ENCODE data around the gene WNT9A.
A peak's percentile ranks its signal among the peaks of the same experiment; 100 is the strongest.

The WNT9A gene

DNA sequence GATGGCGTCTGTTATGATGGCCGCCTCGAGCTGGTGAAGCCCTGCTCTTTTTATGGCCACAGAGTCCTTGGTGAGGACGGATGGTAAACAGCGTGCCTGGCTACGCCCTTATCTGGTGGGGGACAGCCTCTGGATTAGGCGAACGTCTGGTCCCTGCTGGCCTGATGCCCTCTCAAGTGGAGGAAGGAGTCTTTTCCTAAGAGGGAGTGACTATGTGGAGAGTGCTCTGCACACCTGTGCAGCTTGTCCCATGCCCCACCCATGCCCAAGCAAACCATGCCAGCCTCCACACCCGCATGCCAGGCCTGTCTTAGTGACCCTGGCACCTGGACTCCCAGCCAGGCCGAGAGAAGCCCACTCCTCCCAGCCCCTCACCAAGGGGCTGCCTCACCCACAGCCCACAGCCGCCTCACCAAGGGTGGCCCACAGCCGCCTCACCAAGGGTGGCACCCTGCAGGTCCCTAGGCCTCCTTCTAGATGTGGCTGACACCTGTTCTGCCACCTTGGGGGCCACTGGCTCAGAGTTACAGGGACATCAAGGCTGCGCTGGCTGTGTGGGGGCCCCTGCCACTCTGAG lies 40.2 kb downstream of the WNT9A start:
- Mint-ChIP-seq H3K4me3 (no peak overlapping the region), H3K9me3 (peaks cover 3% of the 10 kb centered on the region), H3K4me1 (no peaks in the 10 kb centered on the region), H3K27me3 (peaks cover 16% of the 10 kb centered on the region), H3K36me3 (no peaks in the 10 kb centered on the region), H3K27ac (no peak overlapping the region)
- ATAC-seq (ENCODE audit: low read depth) (no peak), DNase-seq (ENCODE audit: low spot score in 2 of 2) (no peak)

DNA sequence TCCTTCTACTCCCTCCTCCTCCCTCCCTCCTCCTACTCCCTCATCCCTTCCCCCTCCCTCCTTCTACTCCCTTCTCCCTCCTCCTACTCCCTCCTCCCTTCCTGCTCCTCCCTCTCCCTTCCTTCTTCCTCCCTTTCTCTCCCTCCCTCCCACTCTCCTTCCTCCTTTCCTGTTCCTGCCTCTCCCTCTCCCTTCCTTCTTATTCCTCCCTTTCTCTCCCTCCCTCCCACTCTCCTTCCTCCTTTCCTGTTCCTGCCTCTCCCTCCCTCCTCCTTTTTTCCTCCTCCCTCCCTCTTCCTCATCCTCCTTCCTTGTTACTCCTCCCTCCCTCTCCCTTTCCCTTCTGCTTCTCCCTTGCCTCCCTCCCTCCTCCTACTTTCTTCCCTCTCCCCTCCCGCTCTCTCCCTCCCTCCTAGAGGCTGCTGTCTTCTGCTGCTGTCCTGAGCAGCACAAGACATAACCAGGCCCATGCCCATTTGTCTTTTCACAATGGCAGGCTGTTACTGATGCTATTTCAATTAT lies 41.1 kb downstream of the WNT9A start:
- ATAC-seq (ENCODE audit: low read depth), result no peak
- H3K4me1 Mint-ChIP-seq, result no peaks in the 10 kb centered on the region
- no peak for DNase-seq (ENCODE audit: low spot score in 2 of 2)
- H3K27ac Mint-ChIP-seq, result no peak overlapping the region
- no peak overlapping the region for H3K4me3 Mint-ChIP-seq
- H3K9me3 Mint-ChIP-seq, result peaks cover 3% of the 10 kb centered on the region
- no peaks in the 10 kb centered on the region for H3K36me3 Mint-ChIP-seq
- H3K27me3 Mint-ChIP-seq, result peaks cover 15% of the 10 kb centered on the region

DNA sequence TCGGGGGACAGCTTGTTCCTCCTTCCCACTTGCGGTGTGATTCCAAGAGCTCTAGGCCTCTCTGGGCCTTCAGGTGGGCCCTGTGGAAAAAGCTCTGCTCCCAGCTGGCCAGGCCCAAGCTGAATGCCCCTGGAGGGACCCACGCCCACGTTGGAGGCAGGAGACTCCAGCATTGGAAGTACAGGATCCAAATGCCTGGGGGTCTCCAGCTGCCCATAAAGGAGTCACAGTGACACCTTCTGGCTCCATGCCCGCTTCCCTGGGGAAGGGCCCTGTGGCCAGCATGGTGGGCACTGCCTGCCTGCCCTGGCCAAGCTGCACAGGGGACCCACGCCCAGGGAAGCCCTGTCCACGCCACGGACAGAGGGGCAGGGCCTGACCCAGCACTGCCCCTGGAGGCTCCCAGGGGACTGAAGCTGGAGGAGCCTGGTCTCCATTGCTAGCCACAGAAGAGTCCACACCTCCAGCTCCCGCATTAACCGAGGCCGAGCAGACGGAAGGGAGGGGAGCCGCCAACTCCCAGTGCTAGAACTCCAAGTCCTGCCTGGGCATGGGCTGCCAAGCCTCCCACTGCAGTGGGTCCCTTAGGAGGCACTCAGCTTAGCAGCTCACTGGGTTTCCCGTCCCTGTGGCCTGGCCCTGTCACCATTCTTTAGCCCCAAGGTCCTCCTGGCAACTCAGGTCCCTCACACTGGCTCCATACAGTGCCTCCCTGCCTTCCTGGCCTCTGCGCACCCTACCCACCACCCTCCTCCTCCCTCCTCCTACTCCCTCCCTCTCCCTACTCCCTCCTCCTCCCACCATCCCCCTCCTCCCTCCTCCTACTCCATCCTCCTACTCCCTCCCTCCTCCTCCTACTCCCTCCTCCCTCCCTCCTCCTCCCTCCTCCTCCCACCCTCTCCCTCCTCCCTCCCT lies 41.9 kb downstream of the WNT9A start:
- peaks cover 17% of the 10 kb centered on the region for H3K27me3 Mint-ChIP-seq
- no peak overlapping the region for H3K27ac Mint-ChIP-seq
- no peak overlapping the region for H3K4me3 Mint-ChIP-seq
- no peak for DNase-seq (ENCODE audit: low spot score in 2 of 2)
- H3K4me1 Mint-ChIP-seq, result no peaks in the 10 kb centered on the region
- ATAC-seq (ENCODE audit: low read depth), result no peak
- peaks cover 3% of the 10 kb centered on the region for H3K9me3 Mint-ChIP-seq
- no peaks in the 10 kb centered on the region for H3K36me3 Mint-ChIP-seq

DNA sequence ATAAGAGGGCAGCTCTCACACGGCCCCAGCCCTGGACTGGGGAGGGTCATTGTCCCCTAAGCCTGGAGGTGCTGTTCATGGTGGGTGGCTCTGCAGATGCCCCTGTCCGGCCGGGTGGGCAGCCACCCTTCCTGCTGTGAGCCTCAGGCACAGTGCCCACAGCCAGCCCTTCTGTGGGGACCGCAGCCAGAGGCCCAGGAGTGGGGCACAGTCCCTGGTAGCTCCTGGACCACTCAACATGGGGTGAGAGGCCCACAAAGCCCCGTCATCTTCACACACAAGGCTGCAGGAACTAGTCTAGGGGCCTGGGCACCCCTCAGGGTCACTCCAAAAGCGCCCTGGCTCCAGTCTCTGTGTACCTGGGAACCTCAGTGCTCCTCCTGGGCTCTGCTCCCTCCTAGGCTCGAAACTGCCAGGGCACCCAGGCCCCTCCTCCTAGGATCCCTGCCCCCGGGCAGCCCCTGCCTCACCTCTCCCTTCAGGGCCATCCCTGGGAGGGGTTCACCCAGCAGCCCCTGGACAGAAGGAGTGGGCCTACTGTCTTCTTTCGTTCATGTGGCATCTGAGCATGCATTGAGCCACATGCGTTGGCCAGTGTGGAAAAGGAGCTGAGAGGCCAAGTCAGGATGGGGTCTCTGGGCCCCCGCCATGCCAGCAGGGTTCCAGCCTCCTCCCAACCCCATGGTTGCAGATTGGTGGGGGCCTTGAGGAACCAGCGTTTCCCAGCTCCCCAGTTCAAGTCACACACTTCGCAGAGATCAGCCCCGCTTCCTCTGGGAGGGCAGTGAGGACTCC lies 43.0 kb downstream of the WNT9A start:
- Mint-ChIP-seq H3K4me3 (no peak overlapping the region), H3K4me1 (no peaks in the 10 kb centered on the region), H3K36me3 (no peaks in the 10 kb centered on the region), H3K27ac (no peak overlapping the region), H3K27me3 (peaks cover 19% of the 10 kb centered on the region), H3K9me3 (peaks cover 3% of the 10 kb centered on the region)
- ATAC-seq (ENCODE audit: low read depth), result no peak
- DNase-seq (ENCODE audit: low spot score in 2 of 2), result no peak

DNA sequence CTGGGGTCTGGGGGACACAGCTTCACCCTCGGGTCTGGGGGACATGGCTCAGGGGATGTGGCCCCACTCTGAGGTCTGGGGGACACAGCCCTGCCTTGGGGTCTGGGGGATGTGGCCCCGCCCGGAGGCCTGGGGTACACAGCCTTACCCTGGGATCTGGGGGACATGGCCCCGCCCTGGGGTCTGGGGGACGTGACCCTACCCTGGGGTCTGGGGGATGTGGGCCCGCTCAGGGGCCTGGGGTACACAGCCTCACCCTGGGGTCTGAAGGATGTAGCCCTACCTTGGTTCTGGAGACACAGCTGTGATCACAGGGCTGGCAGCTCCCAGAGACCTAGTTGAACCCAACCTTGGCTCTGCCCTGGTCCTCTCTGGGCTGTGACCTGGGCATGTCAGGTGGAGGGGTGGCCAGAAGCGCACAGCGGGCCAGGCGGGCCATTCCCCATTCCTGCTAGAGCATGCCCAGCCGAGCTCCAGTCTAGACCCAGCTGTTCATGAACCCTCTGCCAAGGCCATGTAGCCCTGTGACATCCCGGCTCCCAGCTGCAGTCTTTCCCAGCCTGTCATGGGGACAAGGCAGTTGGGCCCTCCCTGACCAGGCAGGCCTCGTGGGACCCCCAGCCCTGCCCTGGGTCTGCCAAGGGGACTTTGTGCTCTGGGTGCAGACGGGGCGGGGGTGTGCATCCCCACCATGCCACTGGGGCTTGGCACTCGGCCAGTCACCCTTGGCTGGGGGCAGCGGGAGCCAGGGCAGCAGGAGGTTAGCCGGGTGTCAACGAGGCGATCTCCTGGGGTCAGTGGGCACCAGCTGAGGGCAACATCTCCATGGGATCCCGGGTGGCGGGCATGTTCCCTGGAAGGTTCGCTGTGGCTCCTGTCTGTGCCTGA lies 43.9 kb downstream of the WNT9A start:
- Mint-ChIP-seq H3K36me3 (no peaks in the 10 kb centered on the region), H3K27me3 (peaks cover 15% of the 10 kb centered on the region), H3K4me1 (peaks cover 4% of the 10 kb centered on the region), H3K9me3 (no peaks in the 10 kb centered on the region), H3K4me3 (no peak overlapping the region), H3K27ac (no peak overlapping the region)
- no peak for DNase-seq (ENCODE audit: low spot score in 2 of 2)
- no peak for ATAC-seq (ENCODE audit: low read depth)

DNA sequence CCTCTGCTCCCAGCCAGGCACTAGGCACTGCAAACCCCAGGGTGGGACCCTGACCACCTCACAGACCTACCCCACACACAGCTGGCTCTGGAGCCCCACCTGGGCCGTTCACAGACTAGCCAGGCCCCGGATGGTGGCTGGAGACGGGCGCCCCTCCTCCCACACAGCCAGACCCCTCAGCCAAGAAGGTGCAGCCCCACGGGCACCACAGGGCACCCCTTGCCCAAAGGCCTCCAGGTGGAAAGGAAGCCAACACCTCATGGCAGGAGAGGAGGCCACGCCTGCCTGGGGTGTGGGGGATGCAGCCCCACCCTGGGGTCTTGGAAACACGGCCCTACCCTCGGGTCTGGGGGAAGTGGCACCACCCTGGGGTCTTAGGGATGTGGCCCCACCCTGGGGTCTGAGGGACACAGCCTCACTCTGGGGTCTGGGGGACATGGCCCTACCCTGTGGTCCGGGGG lies 44.6 kb downstream of the WNT9A start:
- no peaks in the 10 kb centered on the region for H3K9me3 Mint-ChIP-seq
- no peak overlapping the region for H3K4me3 Mint-ChIP-seq
- no peak overlapping the region for H3K27ac Mint-ChIP-seq
- H3K4me1 Mint-ChIP-seq, result peaks cover 4% of the 10 kb centered on the region
- ATAC-seq (ENCODE audit: low read depth) (no peak), DNase-seq (ENCODE audit: low spot score in 2 of 2) (no peak)
- H3K36me3 Mint-ChIP-seq, result no peaks in the 10 kb centered on the region
- H3K27me3 Mint-ChIP-seq, result peaks cover 13% of the 10 kb centered on the region

DNA sequence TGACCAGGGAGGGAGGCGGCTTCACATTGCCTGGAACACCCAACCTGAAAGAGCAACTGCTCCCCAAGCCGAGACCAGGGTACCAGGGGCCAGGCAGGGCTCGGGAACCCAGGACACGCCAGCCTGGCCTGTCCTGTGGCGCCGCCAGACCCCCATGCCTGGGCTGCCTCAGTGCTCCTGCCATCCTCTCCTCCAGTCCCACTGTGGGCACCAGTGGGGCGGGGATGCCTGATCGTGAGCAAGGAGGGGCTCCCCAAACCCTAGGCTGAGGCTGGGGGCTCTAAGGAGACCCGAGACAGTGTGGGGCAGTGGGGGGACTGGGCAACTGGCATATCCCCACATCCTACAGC lies 45.1 kb downstream of the WNT9A start:
- H3K9me3 Mint-ChIP-seq, result no peaks in the 10 kb centered on the region
- H3K4me1 Mint-ChIP-seq, result peaks cover 4% of the 10 kb centered on the region
- ATAC-seq (ENCODE audit: low read depth), result no peak
- no peak overlapping the region for H3K27ac Mint-ChIP-seq
- no peaks in the 10 kb centered on the region for H3K36me3 Mint-ChIP-seq
- DNase-seq (ENCODE audit: low spot score in 2 of 2), result no peak
- H3K27me3 Mint-ChIP-seq, result peaks cover 13% of the 10 kb centered on the region
- no peak overlapping the region for H3K4me3 Mint-ChIP-seq

DNA sequence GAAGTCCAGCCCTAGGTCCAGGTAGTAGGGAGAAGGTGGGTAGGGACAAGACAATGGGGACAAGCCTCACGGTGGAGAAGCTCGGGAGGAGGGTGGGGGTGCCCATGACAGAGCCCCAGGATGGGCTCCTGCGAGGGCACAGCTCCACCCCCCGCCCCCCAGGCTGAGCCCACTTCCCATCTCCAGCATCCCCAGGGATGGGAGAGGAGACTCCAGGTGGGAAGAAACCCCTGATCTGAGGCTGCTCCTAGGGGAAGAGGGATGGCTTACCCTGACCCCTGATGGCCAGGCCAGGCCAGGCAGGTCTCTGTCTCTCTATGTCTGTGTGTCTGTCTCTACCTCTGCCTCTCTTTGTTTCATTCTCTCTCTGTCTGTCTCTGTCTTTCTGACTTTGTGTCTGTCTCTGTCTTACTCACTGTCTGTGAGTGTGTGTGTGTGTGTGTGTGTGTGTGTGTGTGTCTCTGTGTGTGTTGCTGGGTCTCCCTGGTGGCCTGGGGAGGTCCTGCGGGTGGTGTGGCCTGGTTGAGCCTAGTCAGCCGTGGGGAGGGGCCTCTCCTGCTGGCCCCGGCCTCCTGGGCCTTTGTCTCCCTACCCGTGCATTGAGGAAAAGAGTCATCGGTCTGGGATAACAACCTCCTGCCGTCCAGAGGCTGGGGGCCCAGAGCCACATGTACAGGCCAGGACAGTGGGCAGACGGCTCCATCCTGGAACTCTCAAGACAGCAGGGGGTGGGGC lies 45.7 kb downstream of the WNT9A start:
- Mint-ChIP-seq H3K27ac (no peak overlapping the region), H3K27me3 (peaks cover 12% of the 10 kb centered on the region), H3K4me1 (peaks cover 4% of the 10 kb centered on the region), H3K9me3 (no peaks in the 10 kb centered on the region), H3K4me3 (no peak overlapping the region), H3K36me3 (no peaks in the 10 kb centered on the region)
- ATAC-seq (ENCODE audit: low read depth), result no peak
- no peak for DNase-seq (ENCODE audit: low spot score in 2 of 2)

DNA sequence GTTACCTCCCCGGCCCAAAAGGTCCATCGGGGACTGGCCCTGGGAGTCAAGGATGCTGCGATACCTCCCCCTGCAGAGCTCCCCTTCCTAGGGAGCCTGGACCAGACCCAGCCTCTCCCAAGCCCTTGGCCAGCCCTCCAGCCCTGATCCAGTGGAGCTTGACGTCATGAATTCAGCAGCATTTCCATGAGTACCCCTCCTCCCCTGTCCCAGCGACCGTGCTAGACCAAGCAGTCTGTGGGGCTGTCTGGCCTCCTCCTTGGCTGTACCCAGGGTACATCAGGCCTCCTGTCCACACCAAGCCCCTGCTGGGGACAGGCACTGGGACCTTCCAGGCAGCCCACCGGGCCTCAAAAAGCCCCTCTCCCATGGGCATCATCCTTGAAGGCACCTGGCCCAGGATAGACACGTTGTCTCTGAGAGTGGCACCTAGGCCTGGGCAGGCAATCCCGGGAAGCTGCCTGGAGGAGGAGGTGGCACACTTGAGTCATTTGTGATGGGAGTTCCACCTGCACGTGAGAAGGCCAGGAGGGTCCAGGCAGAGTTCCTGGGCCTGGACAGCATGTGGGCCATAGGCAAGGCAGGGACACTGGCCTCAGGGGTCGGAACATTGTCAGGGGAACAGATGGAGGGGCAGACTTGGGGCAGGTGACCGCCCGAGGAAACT lies 46.4 kb downstream of the WNT9A start:
- Mint-ChIP-seq H3K27me3 (peaks cover 7% of the 10 kb centered on the region), H3K4me3 (no peak overlapping the region), H3K9me3 (no peaks in the 10 kb centered on the region), H3K4me1 (peaks cover 4% of the 10 kb centered on the region), H3K27ac (no peak overlapping the region), H3K36me3 (no peaks in the 10 kb centered on the region)
- ATAC-seq (ENCODE audit: low read depth), result no peak
- no peak for DNase-seq (ENCODE audit: low spot score in 2 of 2)

DNA sequence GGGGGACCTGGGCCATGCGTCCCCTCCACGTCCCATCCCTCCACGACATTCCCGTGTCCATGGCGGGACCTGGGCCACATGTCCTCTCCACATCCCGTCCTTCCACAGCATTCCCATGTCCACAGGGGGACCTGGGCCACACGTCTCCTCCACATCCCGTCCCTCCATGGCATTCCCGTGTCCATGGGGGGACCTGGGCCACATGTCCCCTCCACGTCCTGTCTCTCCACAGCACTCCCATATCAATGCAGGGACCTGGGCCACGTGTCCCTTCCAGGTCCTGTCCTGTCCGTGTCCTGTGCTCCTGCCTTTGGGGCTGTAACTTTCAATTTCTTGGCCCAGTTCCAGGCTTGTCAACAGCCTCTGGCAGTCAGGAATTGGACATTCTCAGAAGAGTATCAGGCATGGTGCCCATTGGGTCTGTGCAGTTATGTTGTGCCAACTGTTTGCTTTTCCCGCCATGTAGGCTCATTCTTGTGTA lies 47.1 kb downstream of the WNT9A start:
- DNase-seq (ENCODE audit: low spot score in 2 of 2) (no peak), ATAC-seq (ENCODE audit: low read depth) (no peak)
- Mint-ChIP-seq H3K27me3 (peaks cover 7% of the 10 kb centered on the region), H3K27ac (no peak overlapping the region), H3K4me3 (no peak overlapping the region), H3K4me1 (peaks cover 4% of the 10 kb centered on the region), H3K9me3 (no peaks in the 10 kb centered on the region), H3K36me3 (no peaks in the 10 kb centered on the region)

DNA sequence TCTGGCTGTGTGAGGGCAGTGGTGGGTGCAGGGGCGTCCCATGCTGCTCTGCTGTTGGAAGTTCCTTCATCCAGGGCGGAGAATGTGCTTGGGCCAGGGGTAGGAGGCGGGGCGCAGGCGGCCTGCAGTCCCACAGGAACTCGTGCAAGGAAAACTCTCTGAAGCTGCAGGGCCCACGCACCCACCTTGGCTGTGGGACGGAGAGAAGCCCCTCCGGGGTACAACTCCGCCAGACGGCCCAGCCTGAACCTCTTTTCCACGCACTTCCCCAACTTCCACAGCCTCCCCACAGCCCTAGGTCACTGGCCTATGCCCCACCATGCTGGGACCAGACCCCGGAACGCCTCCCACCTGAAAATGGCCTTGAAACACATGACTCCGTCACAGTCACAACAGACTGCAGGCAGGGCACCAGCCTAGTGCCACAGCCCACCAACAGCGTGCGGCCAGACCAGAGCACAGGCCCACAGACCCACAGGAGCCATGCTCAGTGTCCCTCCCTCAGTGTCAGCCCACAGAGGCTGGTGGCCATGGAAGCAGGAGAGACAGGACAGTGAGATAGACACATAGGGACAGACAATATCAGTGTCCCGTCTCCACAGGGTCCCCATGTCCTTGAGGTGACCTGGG lies 47.8 kb downstream of the WNT9A start:
- no peaks in the 10 kb centered on the region for H3K36me3 Mint-ChIP-seq
- H3K27ac Mint-ChIP-seq, result no peak overlapping the region
- H3K27me3 Mint-ChIP-seq, result peaks cover 6% of the 10 kb centered on the region
- ATAC-seq (ENCODE audit: low read depth), result no peak
- peaks cover 4% of the 10 kb centered on the region for H3K4me1 Mint-ChIP-seq
- no peak overlapping the region for H3K4me3 Mint-ChIP-seq
- H3K9me3 Mint-ChIP-seq, result no peaks in the 10 kb centered on the region
- no peak for DNase-seq (ENCODE audit: low spot score in 2 of 2)

DNA sequence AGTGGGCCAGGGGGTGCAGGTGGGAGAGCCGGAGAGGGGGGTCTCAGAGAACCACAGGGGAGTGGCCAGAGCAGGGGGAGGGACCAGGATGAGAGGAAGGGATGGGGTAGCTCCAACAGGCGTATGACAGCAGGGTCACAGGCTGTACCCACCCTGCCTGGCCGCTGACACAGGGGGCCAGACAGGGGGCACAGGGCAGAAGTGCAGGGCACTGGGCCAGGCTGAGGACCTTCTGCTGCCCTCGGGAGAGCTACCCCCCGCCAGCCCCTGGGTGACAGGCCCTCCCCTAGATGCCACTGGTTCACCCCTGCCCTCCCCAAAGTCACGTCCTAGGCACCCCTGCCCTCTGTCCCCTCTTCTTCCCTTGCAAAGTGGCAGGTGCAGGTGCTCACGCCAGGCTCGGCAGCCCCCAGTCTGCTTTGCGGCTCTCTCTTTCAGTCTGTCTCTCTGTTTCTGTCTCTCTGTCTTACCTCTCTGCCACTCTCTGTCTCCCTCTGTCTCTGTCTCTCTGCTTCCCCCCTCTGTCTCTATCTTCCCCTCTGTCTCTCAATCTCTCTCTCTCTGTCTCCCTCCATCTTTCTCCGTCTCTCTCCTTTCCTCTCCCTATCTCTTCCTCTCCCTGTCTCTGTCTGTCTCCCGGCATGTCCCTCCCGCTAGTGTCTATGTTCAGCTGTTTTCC lies 48.5 kb downstream of the WNT9A start:
- no peaks in the 10 kb centered on the region for H3K36me3 Mint-ChIP-seq
- H3K27ac Mint-ChIP-seq, result no peak overlapping the region
- H3K4me3 Mint-ChIP-seq, result no peak overlapping the region
- ATAC-seq (ENCODE audit: low read depth), result peak; percentile 19
- no peaks in the 10 kb centered on the region for H3K9me3 Mint-ChIP-seq
- peaks cover 4% of the 10 kb centered on the region for H3K4me1 Mint-ChIP-seq
- DNase-seq (ENCODE audit: low spot score in 2 of 2), result no peak
- H3K27me3 Mint-ChIP-seq, result peaks cover 6% of the 10 kb centered on the region
